ENCODE data around the gene SDK1. TPM values are rescaled to one million over a fixed set of nuclear protein-coding genes. Genes with fewer than 3 reads are reported as not detected.
A peak's percentile ranks its signal among the peaks of the same experiment; 100 is the strongest.
"Not testable (repeated sequence)": the region's sequence is repeated elsewhere in the genome, so short reads cannot be mapped to it uniquely, and the experiment has no call there.

Gene SDK1
- polyA plus RNA-seq, 1 donor: 3.6 TPM

- DNase-seq: no peak
Measured at GRCh38 chr7:3738964-3739363, 437.9 kb downstream of the SDK1 start.

- DNase-seq: no peak
Measured at GRCh38 chr7:3739983-3740382, 438.9 kb downstream of the SDK1 start.

- no peak for DNase-seq
Measured at GRCh38 chr7:3747467-3747866, 446.4 kb downstream of the SDK1 start.

- DNase-seq: no peak
Measured at GRCh38 chr7:3748389-3748788, 447.3 kb downstream of the SDK1 start.

GRCh38 chr7:3753868-3754267 lies 452.8 kb downstream of the SDK1 start:
- no peak for DNase-seq

GRCh38 chr7:3754493-3755341 lies 453.7 kb downstream of the SDK1 start:
- DNase-seq: peak; percentile 25

GRCh38 chr7:3755778-3756453 lies 454.9 kb downstream of the SDK1 start:
- DNase-seq: not testable (repeated sequence)

- no peak for DNase-seq
Measured at GRCh38 chr7:3757059-3757458, 456.0 kb downstream of the SDK1 start.

- no peak for DNase-seq
Measured at GRCh38 chr7:3760651-3761050, 459.6 kb downstream of the SDK1 start.

- no peak for DNase-seq
Measured at GRCh38 chr7:3762146-3762831, 461.2 kb downstream of the SDK1 start.

- DNase-seq: peak; percentile 24
Measured at GRCh38 chr7:3767917-3768777, 467.1 kb downstream of the SDK1 start.

- DNase-seq: no peak
Measured at GRCh38 chr7:3771906-3772305, 470.9 kb downstream of the SDK1 start.

- DNase-seq: no peak
Measured at GRCh38 chr7:3778345-3778744, 477.3 kb downstream of the SDK1 start.

GRCh38 chr7:3780016-3780415 lies 479.0 kb downstream of the SDK1 start:
- no peak for DNase-seq

GRCh38 chr7:3780525-3780924 lies 479.5 kb downstream of the SDK1 start:
- no peak for DNase-seq

- no peak for DNase-seq
Measured at GRCh38 chr7:3781607-3782006, 480.6 kb downstream of the SDK1 start.

- DNase-seq: no peak
Measured at GRCh38 chr7:3787717-3788264, 486.7 kb downstream of the SDK1 start.

- no peak for DNase-seq
Measured at GRCh38 chr7:3790803-3791202, 489.8 kb downstream of the SDK1 start.

GRCh38 chr7:3791327-3791726 lies 490.3 kb downstream of the SDK1 start:
- no peak for DNase-seq

- no peak for DNase-seq
Measured at GRCh38 chr7:3795141-3795540, 494.1 kb downstream of the SDK1 start.

- no peak for DNase-seq
Measured at GRCh38 chr7:3795781-3796180, 494.7 kb downstream of the SDK1 start.

- DNase-seq: no peak
Measured at GRCh38 chr7:3805151-3805550, 504.1 kb downstream of the SDK1 start.

Measured in hindlimb muscle (tissue), 1 donor.